ENCODE data around the gene MIS18BP1. TPM values are rescaled to one million over a fixed set of nuclear protein-coding genes. Genes with fewer than 3 reads are reported as not detected.

Gene MIS18BP1
- total RNA-seq, 4 donors from 2014 or later = 4.7 to 7.0 (median 6.1) TPM

DNA sequence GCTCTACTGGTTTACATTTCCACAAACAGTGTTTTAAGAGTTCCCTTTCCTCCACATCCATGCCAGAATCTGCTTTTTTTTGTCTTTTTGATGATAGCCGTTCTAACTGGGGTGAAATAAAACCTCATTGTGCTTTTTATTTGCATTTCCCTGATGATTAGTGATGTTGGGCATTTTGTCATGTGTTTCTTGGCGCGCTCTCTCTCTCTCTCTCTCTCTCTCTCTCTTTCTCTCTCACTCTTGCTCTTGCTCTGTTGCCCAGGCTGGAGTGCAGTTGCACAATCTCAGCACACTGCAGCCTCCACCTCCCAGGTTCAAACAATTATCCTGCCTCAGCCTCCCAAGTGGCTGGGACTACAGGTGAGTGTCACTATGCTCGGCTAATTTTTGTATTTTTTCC, 9.6 kb upstream of the MIS18BP1 start:
- in situ Hi-C loops (cut with MboI; ENCODE audit: low sequenced_read_pairs in 4 of 4) (loop anchor here (25.0 kb wide), 1 partner anchor 350 kb away; no protein-coding TSS in a partner anchor), intact Hi-C loops (cut with DNase I; ENCODE audit: low total_unique reads) (no loop called here)
- ATAC-seq (no peak), DNase-seq (no peak)
- Histone ChIP-seq H3K4me3 (no peak overlapping the region), H3K27ac (no peak overlapping the region), H3K36me3 (no peaks in the 10 kb centered on the region), H3K9me3 (peaks cover 0 to 5% (median 0%) of the 10 kb centered on the region in 3 donors), H3K27me3 (no peaks in the 10 kb centered on the region), H3K4me1 (peaks cover 5% of the 10 kb centered on the region in 2 donors)
- TF ChIP-seq, protein P1, sequence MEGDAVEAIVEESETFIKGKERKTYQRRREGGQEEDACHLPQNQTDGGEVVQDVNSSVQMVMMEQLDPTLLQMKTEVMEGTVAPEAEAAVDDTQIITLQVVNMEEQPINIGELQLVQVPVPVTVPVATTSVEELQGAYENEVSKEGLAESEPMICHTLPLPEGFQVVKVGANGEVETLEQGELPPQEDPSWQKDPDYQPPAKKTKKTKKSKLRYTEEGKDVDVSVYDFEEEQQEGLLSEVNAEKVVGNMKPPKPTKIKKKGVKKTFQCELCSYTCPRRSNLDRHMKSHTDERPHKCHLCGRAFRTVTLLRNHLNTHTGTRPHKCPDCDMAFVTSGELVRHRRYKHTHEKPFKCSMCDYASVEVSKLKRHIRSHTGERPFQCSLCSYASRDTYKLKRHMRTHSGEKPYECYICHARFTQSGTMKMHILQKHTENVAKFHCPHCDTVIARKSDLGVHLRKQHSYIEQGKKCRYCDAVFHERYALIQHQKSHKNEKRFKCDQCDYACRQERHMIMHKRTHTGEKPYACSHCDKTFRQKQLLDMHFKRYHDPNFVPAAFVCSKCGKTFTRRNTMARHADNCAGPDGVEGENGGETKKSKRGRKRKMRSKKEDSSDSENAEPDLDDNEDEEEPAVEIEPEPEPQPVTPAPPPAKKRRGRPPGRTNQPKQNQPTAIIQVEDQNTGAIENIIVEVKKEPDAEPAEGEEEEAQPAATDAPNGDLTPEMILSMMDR (IDR thresholded peaks at IDR 0.05 in 4 of 5, conservative IDR thresholded peaks at IDR 0.05 in 1 of 5) = no peak
- no peak for TF ChIP-seq POLR2A (IDR thresholded peaks at IDR 0.05)

GRCh38 chr14:45261209-45261608, 8.2 kb upstream of the MIS18BP1 start:
- Histone ChIP-seq H3K4me3 (no peak overlapping the region), H3K27me3 (no peaks in the 10 kb centered on the region), H3K9me3 (peaks cover 0 to 5% (median 0%) of the 10 kb centered on the region in 3 donors), H3K36me3 (no peaks in the 10 kb centered on the region), H3K4me1 (no peaks in the 10 kb centered on the region), H3K27ac (no peak overlapping the region)
- ATAC-seq = no peak
- intact Hi-C loops (cut with DNase I; ENCODE audit: low total_unique reads) (no loop called here), in situ Hi-C loops (cut with MboI; ENCODE audit: low sequenced_read_pairs in 4 of 4) (loop anchor here (25.0 kb wide), 1 partner anchor 349 kb away; no protein-coding TSS in a partner anchor)
- no peak for TF ChIP-seq POLR2A (IDR thresholded peaks at IDR 0.05)
- TF ChIP-seq, protein P1 (IDR thresholded peaks at IDR 0.05 in 4 of 5, conservative IDR thresholded peaks at IDR 0.05 in 1 of 5) = no peak
- DNase-seq = no peak

DNA sequence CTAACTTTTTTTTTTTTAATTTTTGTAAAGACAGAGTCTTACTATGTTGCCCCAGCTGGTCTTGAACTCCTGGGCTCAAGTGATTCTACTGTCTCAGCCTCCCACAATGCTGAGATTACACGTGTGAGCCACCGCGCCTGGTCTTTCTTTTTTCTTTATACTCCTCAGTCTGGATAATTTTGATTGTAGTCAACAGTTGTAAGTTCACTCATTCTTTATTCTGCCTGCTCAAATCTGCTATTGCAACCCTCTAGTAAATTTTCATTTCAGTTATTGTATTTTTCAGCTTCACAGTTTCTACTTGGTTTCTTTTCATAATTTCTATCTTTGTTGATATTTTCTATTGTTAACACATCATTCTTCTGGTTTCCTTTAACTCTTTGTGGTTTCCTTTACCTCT, 5.8 kb upstream of the MIS18BP1 start:
- in situ Hi-C loops (cut with MboI; ENCODE audit: low sequenced_read_pairs in 4 of 4) = loop anchor here (25.0 kb wide), 1 partner anchor 347 kb away; no protein-coding TSS in a partner anchor
- Histone ChIP-seq H3K27ac (no peak overlapping the region), H3K27me3 (no peaks in the 10 kb centered on the region), H3K36me3 (no peaks in the 10 kb centered on the region), H3K4me1 (no peaks in the 10 kb centered on the region), H3K9me3 (peaks cover 0 to 5% (median 0%) of the 10 kb centered on the region in 3 donors), H3K4me3 (no peak overlapping the region)
- DNase-seq = no peak
- no peak for ATAC-seq
- TF ChIP-seq POLR2A (IDR thresholded peaks at IDR 0.05) = no peak
- TF ChIP-seq, protein P1 (IDR thresholded peaks at IDR 0.05 in 4 of 5, conservative IDR thresholded peaks at IDR 0.05 in 1 of 5) = no peak
- intact Hi-C loops (cut with DNase I; ENCODE audit: low total_unique reads) = no loop called here

DNA sequence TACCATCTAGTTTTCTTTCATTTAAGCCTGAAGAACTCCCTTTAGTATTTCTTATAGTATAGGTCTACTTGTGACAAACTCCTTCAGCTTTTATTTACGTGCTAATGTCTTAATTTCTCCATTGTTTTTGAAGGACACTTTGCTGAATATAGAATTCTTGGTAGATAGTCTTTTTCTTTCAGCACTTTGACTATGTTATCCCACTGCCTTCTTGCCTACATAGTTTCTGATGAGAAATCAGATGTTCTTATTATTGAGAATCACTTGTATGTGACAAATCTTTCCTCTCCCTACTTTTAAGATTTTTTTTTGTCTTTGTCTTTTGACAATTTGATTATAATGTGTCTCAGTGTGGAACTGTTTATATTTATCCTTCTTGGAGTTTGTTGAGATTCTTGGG, 5.1 kb upstream of the MIS18BP1 start:
- no peaks in the 10 kb centered on the region for H3K27me3 ChIP-seq
- no peaks in the 10 kb centered on the region for H3K4me1 ChIP-seq
- H3K4me3 ChIP-seq = no peak overlapping the region
- H3K27ac ChIP-seq = no peak overlapping the region
- ATAC-seq (no peak), DNase-seq (no peak)
- peaks cover 0 to 5% (median 0%) of the 10 kb centered on the region in 3 donors for H3K9me3 ChIP-seq
- H3K36me3 ChIP-seq = no peaks in the 10 kb centered on the region
- intact Hi-C loops (cut with DNase I; ENCODE audit: low total_unique reads) (no loop called here), in situ Hi-C loops (cut with MboI; ENCODE audit: low sequenced_read_pairs in 4 of 4) (loop anchor here (25.0 kb wide), 1 partner anchor 346 kb away; no protein-coding TSS in a partner anchor)
- TF ChIP-seq, protein P1 (IDR thresholded peaks at IDR 0.05 in 4 of 5, conservative IDR thresholded peaks at IDR 0.05 in 1 of 5) = no peak
- no peak for TF ChIP-seq POLR2A (IDR thresholded peaks at IDR 0.05)

DNA sequence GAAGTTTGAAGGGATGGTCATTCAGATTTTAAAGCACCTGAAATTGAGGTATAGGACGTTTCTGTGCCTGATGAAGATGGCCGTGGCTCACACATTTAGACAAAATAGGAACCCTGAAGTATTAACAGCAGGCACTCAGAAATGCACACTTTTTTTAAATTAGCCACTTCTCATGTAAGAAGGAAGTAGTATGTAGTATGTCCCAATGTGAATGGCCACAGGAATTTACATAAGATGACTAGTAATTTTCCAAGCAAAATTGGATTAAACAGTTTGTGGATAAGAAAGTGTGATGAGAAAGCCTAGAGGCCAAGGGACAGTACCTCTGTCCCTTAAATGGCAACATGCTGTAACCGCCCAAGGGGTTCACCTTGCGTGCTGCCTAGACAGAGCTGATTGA, 1.8 kb upstream of the MIS18BP1 start:
- DNase-seq = no peak
- ATAC-seq = no peak
- H3K4me3 ChIP-seq = no peak overlapping the region
- peaks cover 6 to 11% of the 10 kb centered on the region in 2 donors for H3K4me1 ChIP-seq
- intact Hi-C loops (cut with DNase I; ENCODE audit: low total_unique reads) = no loop called here
- no peak for TF ChIP-seq POLR2A (IDR thresholded peaks at IDR 0.05)
- TF ChIP-seq, protein P1 (IDR thresholded peaks at IDR 0.05 in 4 of 5, conservative IDR thresholded peaks at IDR 0.05 in 1 of 5) = no peak
- H3K36me3 ChIP-seq = no peaks in the 10 kb centered on the region
- H3K9me3 ChIP-seq = peaks cover 0 to 5% (median 0%) of the 10 kb centered on the region in 3 donors
- H3K27ac ChIP-seq = no peak overlapping the region
- in situ Hi-C loops (cut with MboI; ENCODE audit: low sequenced_read_pairs in 4 of 4) = loop anchor here (25.0 kb wide), 1 partner anchor 342 kb away; no protein-coding TSS in a partner anchor
- H3K27me3 ChIP-seq = no peaks in the 10 kb centered on the region

Measured in gastrocnemius medialis (tissue), 4 donors.